NCI-H446 (cell line): ENCODE measurements around the gene SPATA6.
"Not testable (repeated sequence)": the region's sequence is repeated elsewhere in the genome, so short reads cannot be mapped to it uniquely, and the experiment has no call there.

Source experiments
- DNase-seq, 2 experiments: peaks; one replicate each; lab custom pipeline; 2025; lab: John Stamatoyannopoulos, UW

SPATA6 gene

DNA sequence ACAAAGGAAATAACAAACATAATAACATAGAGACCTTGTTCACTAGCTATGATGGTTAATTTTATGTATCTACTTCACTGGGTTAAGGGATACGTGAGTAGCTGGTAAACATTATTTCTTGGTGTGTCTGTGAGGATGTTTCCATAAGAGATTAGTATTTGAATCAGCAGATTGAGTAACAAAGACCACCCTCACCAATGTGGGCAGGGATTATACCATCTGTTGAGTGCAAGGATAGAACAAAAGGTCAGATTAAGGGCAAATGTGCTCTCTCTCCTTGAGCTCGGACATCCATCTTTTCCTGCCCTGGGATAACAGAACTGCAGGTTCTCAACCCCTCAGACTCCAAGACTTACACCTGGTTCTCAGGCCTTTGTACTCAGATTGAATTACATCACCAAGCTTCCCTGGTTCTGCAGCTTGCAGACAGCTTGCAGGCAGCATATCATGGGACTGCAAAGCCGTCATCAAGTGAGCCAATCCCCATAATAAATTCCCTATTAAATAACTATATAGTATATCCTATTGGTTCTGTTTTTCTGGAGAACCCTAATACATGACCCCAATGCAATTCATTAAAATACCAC lies 9.2 kb downstream of the SPATA6 start:
- DNase-seq = no peak

DNA sequence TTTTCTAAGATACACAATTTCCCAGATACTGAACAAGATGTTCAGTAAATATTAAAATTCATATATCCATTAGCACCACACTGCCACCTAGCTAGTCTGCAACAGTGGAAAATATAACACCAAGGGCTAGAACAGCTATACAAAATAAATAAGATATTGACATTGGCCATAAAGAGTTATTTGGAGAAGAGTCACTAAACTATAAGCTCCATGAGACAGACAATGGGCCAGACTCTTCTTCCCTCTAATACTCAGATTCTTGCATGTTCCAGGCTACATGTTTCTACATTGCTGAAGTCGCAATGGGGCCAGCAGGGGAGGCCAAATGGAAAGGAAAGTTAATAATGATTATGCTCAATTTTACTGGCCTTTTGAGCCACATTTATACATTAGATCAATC lies 21.5 kb downstream of the SPATA6 start:
- no peak for DNase-seq

DNA sequence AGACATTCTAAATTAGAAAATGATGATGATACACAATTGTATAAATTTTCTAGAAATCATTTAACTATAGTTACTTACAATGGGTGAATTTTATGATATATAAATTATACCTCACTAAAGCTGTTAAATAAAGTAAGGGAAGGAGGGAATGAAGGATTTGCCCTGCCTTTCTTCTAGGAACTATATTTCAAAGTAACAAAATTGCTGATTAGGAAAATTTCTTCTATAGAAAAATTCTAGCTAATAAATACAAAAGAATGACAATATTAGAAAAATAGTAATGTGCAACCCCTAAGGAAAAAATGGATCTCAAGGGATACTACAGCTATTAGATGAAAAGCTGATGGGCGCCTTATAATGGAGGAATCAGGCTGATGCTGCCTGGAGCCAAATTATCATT lies 23.1 kb downstream of the SPATA6 start:
- DNase-seq = no peak

DNA sequence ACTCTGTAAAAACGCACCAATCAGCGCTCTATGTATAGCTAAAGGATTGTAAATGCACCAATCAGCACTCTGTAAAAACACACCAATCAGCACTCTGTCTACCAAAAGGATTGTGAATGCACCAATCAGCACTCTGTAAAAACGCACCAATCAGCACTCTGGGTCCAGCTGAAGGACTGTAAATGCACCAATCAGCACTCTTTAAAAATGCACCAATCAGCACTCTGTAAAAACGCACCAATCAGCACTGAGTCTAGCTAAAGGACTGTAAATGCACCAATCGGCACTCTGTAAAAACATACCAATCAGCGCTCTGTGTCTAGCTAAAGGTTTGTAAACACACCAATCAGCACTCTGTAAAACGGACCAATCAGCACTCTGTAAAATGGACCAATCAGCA lies 27.8 kb downstream of the SPATA6 start:
- DNase-seq = not testable (repeated sequence)

DNA sequence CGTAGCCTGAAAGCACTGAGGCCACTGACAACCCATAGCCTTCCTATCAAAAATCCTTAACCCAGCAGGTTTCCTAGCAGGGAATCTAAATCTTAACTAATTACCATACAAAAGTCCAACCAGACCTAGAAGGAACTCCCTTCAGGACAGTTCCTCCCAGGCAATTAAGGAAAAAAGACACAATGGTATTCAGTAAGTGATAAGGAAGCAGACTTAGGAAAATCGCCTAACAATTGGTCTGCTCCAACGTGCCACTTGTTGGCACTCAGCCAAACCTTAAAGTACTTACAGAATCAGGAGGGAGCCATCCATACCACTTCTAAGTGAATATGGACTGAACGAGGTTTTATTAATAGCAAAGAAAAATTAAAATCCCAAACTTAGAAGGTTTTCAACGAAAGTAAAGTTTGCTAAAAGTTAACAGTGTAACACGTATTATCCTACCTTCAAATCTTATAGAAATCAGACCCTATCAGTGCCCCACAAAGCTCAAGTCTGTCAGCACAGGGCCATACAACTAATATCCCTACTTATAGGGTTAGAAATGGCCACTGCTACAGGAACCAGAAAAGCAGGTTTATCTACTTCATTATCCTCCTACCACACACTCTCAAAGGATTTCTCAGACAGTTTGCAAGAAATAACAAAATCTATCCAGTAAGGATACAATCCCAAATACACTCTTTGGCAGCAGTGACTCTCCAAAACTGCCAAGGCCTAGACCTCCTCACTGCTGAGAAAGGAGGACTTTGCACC lies 29.0 kb downstream of the SPATA6 start:
- DNase-seq = no peak

DNA sequence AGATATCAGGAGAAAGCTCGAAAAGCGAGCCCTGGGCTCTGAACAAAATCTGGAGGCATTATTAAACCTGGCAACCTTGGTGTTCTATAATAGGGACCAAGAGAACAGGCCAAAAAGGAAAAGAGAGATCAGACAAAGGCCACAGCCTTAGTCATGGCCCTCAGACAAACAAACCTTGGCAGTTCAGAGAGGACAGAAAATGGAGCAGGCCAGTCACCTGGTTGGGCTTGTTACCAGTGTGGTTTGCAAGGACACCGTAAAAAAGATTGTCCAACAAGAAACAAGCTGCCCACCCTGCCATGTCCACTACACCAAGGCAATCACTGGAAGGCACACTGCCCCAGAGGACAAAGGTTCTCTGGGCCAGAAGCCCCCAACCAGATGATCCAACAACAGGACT lies 31.2 kb downstream of the SPATA6 start:
- not testable (repeated sequence) for DNase-seq

DNA sequence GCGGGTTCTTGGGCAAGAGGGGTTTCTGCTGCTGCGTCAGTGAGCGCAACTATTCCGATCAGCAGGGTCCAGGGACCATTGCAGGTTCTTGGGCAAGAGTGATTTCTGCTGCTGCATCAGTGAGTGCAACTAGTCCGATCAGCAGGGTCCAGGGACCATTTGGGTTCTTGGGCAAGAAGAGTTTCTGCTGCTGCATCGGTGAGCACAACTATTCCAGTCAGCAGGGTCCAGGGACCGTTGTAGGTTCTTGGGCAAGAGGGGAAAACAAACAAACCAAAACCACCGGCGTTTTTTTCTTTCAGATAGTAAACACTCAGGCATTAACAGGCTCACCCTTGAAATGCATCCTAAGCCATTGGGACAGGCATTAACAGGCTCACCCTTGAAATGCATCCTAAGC lies 32.6 kb downstream of the SPATA6 start:
- no peak for DNase-seq

DNA sequence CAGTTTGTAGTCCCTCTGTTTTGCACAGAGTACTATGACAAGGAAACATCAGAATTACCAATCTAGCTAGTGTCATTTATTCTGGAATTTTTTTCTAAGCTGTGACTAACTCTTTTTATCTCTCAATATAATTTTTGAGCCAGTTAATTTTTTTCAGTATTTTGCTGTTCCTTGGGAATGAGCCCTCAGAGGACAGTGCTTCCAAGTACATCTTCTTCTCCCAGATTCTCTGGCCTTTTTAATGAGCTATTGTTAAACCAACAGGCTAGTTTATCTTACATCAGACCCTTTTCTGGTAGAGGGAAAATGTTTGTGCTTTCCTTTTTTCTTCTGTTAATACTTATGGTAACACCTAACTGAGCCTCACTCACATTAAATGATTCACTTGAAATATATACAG lies 34.6 kb downstream of the SPATA6 start:
- DNase-seq = not testable (repeated sequence)

DNA sequence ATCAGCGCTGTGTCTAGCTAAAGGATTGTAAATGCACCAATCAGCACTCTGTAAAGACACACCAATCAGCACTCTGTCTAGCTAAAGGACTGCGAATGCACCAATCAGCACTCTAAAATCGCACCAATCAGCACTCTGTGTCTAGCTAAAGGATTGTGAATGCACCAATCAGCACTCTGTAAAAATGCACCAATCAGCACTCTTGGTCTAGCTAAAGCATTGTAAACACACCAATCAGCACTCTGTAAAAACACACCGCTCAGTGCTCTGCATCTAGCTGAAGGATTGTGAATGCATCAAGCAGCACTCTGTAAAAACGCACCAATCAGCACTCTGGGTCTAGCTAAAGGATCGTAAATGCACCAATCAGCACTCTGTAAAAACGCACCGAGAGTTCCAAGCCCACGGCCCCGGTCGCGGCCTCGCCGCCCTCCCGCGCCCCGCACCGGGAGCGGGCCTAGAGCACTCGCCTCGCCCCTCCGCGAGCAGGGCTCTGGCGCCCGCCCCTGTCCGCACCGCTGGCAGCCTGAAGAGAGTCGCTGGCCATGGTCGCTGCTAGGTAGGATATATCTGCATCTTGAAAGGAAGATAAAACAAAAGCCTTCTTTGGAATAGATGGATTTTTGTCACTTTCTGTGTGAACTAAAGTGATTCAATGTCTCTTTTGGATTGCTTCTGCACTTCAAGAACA lies 36.5 kb downstream of the SPATA6 start:
- DNase-seq = not testable (repeated sequence)

DNA sequence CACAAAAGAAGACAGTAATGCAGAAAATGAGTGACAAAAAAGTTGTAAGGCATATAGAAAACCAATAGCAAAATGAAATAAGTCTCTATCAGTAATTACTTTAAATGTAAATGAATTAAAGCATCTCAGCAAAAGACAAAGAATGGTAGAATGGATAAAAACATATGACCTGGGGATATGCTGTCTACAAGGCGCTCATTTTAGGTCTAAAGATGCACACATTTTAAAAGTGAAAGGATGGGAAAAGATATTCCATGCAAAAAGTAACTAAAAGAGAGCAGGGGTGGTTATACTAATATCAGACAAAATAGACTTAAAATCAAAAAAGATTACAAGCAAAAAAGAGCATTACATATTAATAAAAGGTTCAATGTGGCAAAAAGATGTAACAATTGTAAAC lies 41.2 kb downstream of the SPATA6 start:
- no peak for DNase-seq

DNA sequence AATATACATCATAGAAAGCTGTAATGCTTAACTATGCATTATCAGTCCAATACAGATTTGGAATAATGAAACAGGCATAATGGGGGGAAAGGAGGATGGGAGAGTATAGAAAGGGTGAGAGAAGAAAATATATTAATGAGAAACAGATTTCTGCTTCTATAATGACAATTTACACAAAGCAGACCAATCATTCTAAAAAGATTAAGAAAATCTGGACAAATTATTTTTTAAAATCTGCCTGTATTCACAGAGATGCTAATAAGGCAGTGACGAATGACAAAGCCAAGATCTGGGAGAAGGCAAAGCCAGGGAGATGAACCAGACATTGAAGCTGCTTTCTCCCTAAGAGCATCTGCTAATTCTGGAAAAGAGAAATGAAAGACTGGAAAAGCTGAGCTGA lies 50.0 kb downstream of the SPATA6 start:
- DNase-seq = no peak

DNA sequence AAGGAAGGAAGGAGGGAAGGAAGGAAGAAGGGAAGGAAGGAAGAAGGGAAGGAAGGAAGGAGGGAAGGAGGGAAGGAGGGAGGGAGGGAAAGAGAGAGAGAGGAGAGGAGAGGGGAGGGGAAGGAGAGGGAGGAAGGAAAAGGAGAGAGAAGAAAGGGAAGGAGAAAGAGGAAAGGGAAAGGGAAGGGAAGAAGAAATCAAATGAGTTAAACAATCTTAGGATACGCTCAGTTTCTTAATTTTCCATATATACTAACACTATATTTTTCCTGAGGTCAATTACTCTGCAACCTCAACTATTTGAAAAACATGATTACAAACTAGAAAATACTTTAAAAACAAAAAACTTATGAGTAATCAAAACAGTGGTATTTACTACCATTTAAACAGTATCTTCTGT lies 53.3 kb downstream of the SPATA6 start:
- no peak for DNase-seq

DNA sequence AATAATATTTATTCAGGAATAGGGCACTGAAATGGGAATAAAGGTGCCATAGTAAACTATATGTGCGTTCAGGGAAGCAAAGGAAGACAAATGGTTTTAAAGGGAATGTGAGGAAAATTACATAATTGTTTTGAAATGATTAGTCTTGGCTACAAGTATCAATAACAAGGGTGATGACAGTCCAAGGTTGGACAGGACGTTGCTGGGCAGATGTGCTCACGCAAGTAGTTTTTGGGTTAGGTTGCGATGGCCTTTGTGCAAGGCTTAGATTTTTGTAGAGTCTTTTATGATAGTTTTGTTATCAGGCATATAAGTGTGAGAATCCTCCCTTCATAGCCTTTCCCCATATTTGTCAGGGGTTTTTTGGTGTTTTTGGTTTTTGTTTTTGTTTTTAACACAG lies 57.0 kb downstream of the SPATA6 start:
- no peak for DNase-seq

DNA sequence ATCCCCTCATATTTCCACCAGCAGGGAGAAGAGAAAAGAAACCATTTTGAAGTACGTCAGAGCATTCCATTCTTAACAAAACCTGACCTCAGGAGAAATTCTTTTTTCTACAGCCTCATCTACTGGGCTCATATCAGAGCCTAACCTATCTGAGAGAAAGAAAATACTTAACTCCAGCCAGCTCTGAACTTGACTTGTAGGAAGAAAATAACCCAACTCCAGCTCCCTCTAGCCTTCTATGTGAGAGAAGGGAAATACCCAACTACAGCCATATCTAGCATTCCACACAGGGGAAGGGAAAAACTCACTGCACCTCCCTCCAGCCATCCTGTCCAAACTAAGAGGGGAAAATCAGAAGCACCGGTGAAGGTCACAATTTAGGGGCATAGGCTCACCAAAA lies 57.7 kb downstream of the SPATA6 start:
- no peak for DNase-seq

DNA sequence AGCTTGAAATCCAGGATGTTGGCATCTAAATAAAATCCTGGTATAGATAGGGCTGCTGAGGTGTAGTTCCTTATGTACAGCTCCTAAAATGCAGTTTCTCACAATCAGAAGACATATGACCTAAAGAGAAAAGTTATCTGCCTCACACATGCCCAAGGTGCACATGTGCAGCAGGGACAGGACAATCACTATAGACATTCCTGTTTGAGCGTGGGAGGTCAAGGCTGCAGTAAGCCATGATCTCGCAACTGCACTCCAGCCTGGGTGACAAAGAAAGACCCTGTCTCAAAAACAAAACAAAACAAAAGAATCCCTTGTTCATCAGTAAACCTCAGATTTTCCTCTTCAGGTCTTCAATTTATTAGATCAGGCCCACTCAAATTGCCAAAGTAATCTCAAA lies 66.1 kb downstream of the SPATA6 start:
- DNase-seq = no peak

DNA sequence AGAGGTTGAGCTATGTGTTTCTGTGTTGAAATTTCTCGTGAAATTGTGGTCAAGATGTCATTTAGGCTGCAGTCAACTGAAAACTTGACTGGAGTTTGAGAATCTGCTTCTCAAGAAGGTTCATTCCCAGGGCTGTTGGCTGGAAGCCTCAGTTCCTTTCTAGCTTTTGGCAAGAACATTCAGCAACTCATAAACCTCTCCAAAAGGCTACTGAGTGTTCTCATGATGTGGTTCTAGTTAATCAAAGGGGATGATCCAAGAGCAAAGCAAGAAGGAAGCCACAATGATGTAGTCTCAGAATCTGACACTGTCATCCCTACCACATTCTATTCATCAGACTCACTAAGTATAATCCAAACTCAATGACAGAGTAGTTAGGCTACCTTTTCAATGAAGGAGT lies 66.6 kb downstream of the SPATA6 start:
- no peak for DNase-seq

DNA sequence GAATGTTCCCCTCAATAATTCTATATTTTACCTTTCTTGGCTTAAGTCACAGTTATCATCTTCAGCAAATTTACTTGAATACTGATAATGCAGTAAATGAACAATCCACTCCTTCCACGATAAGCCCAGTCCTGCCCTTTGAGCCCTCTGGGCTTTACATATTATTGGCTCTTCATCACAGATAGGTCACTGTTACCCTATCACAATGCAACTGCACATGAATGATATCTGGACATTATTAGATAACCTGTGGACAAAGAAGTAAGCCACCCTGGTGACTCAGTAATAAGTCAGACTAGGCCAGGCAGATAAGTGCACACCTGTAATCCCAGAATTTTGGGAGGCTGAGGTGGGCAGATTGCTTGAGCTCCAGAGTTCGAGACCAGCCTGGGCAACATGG lies 69.4 kb downstream of the SPATA6 start:
- DNase-seq = no peak

DNA sequence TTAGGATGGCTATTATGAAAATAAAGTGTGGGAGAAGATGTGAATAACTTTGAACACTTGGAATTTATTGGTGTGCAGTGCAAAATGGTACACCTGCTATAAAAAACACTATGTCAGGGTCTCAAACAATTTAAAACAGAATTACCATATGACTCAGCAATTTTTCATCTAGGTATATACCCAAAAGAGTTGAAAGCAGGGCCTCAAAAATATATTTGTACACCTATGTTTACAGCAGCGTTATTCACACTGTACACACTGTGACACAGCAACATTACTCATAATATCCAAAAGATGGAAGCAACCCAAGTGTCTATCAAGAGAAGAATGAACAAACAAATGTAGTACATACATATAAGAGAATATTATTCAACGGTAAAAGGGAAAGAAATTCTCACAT lies 75.8 kb downstream of the SPATA6 start:
- DNase-seq = no peak

DNA sequence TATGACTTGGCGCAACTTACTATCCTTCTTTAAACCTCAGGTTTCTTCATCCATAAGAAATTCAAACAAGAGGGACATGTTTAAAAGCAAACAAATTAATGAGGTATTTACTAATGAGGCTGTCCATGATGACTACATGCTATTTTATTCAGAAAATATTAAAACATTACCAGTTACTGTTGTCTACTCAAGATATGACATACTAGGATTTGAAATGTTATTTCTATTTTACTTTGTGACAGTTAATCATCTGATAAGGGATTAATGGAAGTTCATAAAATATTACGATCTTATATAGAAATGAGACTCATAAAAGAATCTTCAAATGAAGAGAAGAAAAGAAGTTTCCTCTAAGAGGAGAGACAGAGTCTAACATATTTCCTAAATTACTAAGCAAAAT lies 80.1 kb downstream of the SPATA6 start:
- no peak for DNase-seq

DNA sequence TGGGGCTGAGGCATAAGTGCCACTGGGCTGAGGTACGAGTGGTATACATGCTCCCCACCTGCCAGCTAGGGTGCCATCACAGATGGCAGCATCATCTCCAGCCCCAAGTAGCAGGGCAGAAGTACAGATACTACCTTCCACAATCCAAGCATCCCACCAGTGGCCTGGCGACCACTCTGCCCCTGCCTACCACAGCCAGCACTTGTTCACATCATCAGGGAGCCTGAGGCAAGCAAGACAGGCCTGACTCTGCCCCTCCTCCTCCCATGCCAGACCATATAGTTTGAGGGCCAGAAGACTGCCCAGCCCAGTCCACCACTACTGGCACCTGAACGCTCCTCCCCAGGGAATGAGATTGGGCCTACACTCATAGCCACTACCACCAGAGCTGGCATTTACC lies 84.6 kb downstream of the SPATA6 start:
- no peak for DNase-seq

DNA sequence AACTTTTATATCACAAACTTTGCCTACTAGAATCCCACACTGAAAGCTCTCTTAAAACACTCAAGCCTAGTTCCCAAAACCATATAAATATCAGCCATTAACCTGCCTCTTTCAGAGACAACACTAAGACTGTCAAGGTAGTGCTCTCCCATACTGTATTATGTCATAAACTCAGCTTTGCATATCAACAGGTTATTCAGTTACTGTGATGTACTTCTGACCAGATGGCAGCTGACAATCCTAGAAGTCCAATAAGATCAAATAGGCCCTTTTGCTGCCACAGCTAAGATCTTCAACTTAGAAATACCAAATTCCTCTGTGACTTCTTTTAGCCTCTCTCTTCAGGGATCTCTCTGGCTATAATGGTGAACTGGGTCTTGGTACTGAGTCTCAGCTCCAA lies 97.2 kb downstream of the SPATA6 start:
- no peak for DNase-seq

DNA sequence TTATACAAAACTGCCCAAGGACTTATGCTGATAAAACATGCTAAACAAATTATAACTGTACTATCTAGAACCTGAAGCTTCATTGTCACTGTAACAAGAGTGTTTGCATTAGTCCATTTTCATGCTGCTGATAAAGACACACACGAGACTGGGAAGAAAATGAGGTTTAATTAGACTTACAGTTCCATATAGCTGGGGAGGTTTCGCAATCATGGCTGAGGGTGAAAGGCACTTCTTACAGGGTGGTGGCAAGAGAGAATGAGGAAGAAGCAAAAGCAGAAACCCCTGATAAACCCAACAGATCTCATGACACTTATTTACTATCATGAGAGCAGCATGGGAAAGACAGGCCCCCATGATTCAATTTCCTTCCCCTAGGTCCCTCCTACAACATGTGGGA lies 100.4 kb downstream of the SPATA6 start:
- no peak for DNase-seq

DNA sequence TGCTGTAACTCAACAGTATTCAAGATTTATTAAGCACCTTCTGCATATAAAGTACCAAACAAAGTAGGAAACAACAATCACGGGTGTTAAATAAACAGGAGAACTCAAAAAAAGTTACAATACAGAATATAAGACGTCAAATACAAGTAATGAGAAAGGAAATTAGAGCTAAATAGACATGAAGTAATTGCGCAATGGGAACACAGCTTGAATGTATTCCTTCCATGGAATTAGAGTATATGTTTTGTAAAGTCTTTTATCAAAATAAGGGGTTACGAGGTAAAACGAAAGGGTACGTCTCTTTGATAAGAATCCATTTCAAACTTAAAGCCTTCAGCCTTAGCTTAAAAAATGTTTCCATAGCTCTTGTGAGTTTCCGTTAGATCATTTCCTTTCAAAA lies 109.1 kb downstream of the SPATA6 start:
- DNase-seq = no peak

DNA sequence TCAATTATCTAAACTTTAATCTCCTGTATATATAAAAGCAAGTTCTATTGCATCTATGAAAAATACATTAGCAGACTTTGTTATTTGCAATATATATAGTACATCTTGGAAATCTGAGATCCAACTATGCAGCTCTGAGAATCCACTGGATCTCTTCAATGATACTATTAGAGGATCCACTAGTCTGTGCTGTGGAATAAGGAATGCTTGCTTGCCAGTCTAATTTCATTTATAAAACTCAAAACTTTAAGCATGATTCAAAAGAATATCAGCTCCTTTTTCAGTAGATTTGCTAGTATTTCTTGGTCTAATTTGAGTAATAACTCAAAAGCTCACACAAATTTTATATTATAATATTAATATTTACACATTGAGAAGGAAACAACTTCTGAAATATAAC lies 115.1 kb downstream of the SPATA6 start:
- no peak for DNase-seq
